Measurements from ENCODE around the gene OGFOD2. TPM values are rescaled to one million over a fixed set of nuclear protein-coding genes. Genes with fewer than 3 reads are reported as not detected.

OGFOD2 gene
- total and polyA plus RNA-seq, 9 of the 15 experiments (the other 6 are each of a cell fraction or from before 2014, with no cell fraction given), result 1.4 to 111 (median 18.5) TPM

DNA sequence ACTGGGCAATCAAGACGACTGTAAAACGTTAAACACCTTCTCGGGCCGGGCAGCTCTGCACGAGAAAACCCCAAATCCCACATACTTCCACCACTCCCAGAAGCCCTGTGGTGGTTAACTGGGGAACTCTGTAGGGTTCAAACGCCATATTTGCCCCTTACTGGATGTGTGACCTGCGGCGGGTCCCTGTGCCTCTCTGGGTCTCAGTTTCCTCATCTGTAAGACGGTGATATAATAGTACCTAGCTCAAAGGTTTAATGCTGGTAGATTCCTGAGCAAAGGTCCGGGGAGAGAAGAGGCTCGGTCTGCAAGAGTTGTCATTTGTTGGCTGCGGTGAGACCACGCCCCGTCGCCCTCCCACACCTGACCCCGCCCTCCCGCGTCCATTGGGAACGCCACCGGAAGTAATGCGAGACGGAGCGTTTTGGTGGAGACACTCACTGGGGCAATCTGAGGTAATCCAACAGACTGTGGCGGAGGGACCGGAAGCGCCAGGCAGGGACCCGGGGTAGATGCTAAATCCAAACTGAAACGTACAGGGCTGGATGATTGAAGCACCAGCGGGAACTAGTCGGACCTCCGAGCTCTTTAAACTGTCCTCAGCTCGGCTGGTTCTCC is 661 bp upstream of the OGFOD2 start (continued):
- TF ChIP-seq ZNF785 (CRISPR knock-in tag; IDR thresholded peaks at IDR 0.05) (no peak), TFAM (CRISPR knock-in tag; conservative IDR thresholded peaks at IDR 0.05) (no peak), ATF1 (CRISPR knock-in tag; IDR thresholded peaks at IDR 0.05) (no peak), ATF1 (tag; IDR thresholded peaks at IDR 0.05) (peak; percentile 63; the same call in 1 of the 2 replicates), POLR3G (IDR thresholded peaks at IDR 0.05; ENCODE audit: extremely low read depth, insufficient read length, insufficient replicate concordance) (no peak), ZHX1 (conservative IDR thresholded peaks at IDR 0.05; ENCODE audit: low read length) (no peak), ZNF184 (CRISPR knock-in tag; IDR thresholded peaks at IDR 0.05) (no peak), ZNF583 (CRISPR knock-in tag; IDR thresholded peaks at IDR 0.05) (no peak), NRF1 (conservative IDR thresholded peaks at IDR 0.05 in 1 of 2, IDR thresholded peaks at IDR 0.05 in 1 of 2) (no peak), CAMTA2 (CRISPR knock-in tag; conservative IDR thresholded peaks at IDR 0.05) (no peak), CBX1 (IDR thresholded peaks at IDR 0.05; ENCODE audit: low read depth) (no peak; the same call in 1 of the 2 replicates), SMARCA5 (IDR thresholded peaks at IDR 0.05) (no peak), NR2C2 (CRISPR knock-in tag; IDR thresholded peaks at IDR 0.05) (peak; percentile 67; the same call in 1 of the 2 replicates), NR2C2 (tag; IDR thresholded peaks at IDR 0.05) (peak; percentile 94), ZKSCAN3 (CRISPR knock-in tag; IDR thresholded peaks at IDR 0.05) (no peak), TAF15 (IDR thresholded peaks at IDR 0.05; ENCODE audit: low read depth, low read length) (no peak), NR1H2 (CRISPR knock-in tag; IDR thresholded peaks at IDR 0.05) (no peak), KLF6 (CRISPR knock-in tag; IDR thresholded peaks at IDR 0.05; ENCODE audit: borderline replicate concordance) (no peak)
- TF ChIP-seq, protein P1, sequence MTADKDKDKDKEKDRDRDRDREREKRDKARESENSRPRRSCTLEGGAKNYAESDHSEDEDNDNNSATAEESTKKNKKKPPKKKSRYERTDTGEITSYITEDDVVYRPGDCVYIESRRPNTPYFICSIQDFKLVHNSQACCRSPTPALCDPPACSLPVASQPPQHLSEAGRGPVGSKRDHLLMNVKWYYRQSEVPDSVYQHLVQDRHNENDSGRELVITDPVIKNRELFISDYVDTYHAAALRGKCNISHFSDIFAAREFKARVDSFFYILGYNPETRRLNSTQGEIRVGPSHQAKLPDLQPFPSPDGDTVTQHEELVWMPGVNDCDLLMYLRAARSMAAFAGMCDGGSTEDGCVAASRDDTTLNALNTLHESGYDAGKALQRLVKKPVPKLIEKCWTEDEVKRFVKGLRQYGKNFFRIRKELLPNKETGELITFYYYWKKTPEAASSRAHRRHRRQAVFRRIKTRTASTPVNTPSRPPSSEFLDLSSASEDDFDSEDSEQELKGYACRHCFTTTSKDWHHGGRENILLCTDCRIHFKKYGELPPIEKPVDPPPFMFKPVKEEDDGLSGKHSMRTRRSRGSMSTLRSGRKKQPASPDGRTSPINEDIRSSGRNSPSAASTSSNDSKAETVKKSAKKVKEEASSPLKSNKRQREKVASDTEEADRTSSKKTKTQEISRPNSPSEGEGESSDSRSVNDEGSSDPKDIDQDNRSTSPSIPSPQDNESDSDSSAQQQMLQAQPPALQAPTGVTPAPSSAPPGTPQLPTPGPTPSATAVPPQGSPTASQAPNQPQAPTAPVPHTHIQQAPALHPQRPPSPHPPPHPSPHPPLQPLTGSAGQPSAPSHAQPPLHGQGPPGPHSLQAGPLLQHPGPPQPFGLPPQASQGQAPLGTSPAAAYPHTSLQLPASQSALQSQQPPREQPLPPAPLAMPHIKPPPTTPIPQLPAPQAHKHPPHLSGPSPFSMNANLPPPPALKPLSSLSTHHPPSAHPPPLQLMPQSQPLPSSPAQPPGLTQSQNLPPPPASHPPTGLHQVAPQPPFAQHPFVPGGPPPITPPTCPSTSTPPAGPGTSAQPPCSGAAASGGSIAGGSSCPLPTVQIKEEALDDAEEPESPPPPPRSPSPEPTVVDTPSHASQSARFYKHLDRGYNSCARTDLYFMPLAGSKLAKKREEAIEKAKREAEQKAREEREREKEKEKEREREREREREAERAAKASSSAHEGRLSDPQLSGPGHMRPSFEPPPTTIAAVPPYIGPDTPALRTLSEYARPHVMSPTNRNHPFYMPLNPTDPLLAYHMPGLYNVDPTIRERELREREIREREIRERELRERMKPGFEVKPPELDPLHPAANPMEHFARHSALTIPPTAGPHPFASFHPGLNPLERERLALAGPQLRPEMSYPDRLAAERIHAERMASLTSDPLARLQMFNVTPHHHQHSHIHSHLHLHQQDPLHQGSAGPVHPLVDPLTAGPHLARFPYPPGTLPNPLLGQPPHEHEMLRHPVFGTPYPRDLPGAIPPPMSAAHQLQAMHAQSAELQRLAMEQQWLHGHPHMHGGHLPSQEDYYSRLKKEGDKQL (CRISPR knock-in tag; IDR thresholded peaks at IDR 0.05; ENCODE audit: borderline replicate concordance), result no peak
- TF ChIP-seq, protein P2, sequence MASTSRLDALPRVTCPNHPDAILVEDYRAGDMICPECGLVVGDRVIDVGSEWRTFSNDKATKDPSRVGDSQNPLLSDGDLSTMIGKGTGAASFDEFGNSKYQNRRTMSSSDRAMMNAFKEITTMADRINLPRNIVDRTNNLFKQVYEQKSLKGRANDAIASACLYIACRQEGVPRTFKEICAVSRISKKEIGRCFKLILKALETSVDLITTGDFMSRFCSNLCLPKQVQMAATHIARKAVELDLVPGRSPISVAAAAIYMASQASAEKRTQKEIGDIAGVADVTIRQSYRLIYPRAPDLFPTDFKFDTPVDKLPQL (IDR thresholded peaks at IDR 0.05; ENCODE audit: extremely low read depth, insufficient read length), result no peak

Measured in K562 (cell line).